Measurements from ENCODE around the gene SLC16A10. TPM values are rescaled to one million over a fixed set of nuclear protein-coding genes. Genes with fewer than 3 reads are reported as not detected.

The SLC16A10 gene
- polyA plus RNA-seq, 3 donors, result 0.05 to 0.15 TPM; not detected in 1

GRCh38 chr6:111277819-111278218 is 190.5 kb downstream of the SLC16A10 start:
- DNase-seq, result no peak
- no peak overlapping the region for H3K27ac ChIP-seq (ENCODE audit: low read depth in 1 of 2, low read length in 2 of 2)
- no peak overlapping the region for H3K4me2 ChIP-seq (replicated peaks; ENCODE audit: extremely low read depth, low read length, poor library complexity, severe bottlenecking)
- H3K9ac ChIP-seq (ENCODE audit: insufficient read depth, low read length, poor library complexity, severe bottlenecking), result no peak overlapping the region
- 100% methylated on average over 1 of the region's 1 CpG for WGBS (ENCODE audit: insufficient coverage)
- H3K27me3 ChIP-seq (ENCODE audit: control insufficient read depth in 2 of 2, insufficient read depth in 2 of 2, low read length in 2 of 2), result no peaks in the 10 kb centered on the region
- no peaks in the 10 kb centered on the region for H3K27me3 Mint-ChIP-seq (ENCODE audit: low read depth in 3 of 3)
- peaks cover 86 to 93% of the 10 kb centered on the region in 2 donors for H3K36me3 Mint-ChIP-seq
- no peaks in the 10 kb centered on the region for H4K20me1 ChIP-seq (ENCODE audit: insufficient read depth, low read length)
- H3K36me3 ChIP-seq (replicated peaks in 1 of 2; ENCODE audit: control insufficient read depth in 1 of 2, insufficient read depth in 2 of 2, low read length in 2 of 2), result peaks cover 66 to 92% of the 10 kb centered on the region in 2 donors
- no peak overlapping the region for H3K4me3 ChIP-seq (replicated peaks in 1 of 3; ENCODE audit: low read depth in 2 of 3, low read length in 3 of 3)
- no peaks in the 10 kb centered on the region for H3K79me2 ChIP-seq (ENCODE audit: insufficient read depth, low read length)
- H3K9me3 ChIP-seq (replicated peaks in 1 of 2; ENCODE audit: control insufficient read depth in 1 of 2, insufficient read depth in 1 of 2, low read length in 2 of 2), result peaks cover 18 to 21% of the 10 kb centered on the region in 2 donors
- intact Hi-C loops (cut with micrococcal nuclease), result no loop called here
- no peaks in the 10 kb centered on the region for H3K4me1 ChIP-seq (ENCODE audit: control insufficient read depth in 1 of 2, insufficient read depth in 2 of 2, low read length in 2 of 2)
- H3K9me3 Mint-ChIP-seq, result peaks cover 24 to 33% (median 30%) of the 10 kb centered on the region in 7 donors
- H2AFZ ChIP-seq (ENCODE audit: insufficient read depth, low read depth, low read length, poor library complexity, severe bottlenecking), result no peak overlapping the region
- H3K27ac Mint-ChIP-seq, result no peak overlapping the region
- H3K4me1 Mint-ChIP-seq, result peaks cover 1% of the 10 kb centered on the region
- TF ChIP-seq CTCF (IDR thresholded peaks at IDR 0.05), result no peak
- H3K4me3 Mint-ChIP-seq, result no peak overlapping the region

- H3K27ac ChIP-seq (ENCODE audit: low read depth in 1 of 2, low read length in 2 of 2), result no peak overlapping the region
- no peak for DNase-seq
- no peak for TF ChIP-seq CTCF (IDR thresholded peaks at IDR 0.05)
- peaks cover 19 to 25% (median 24%) of the 10 kb centered on the region in 7 donors for H3K9me3 Mint-ChIP-seq
- WGBS (ENCODE audit: insufficient coverage), result no CpG with 5 or more reads among the region's 2 CpGs
- H2AFZ ChIP-seq (ENCODE audit: insufficient read depth, low read depth, low read length, poor library complexity, severe bottlenecking), result no peak overlapping the region
- no peak overlapping the region for H3K9ac ChIP-seq (ENCODE audit: insufficient read depth, low read length, poor library complexity, severe bottlenecking)
- no peak overlapping the region for H3K4me2 ChIP-seq (replicated peaks; ENCODE audit: extremely low read depth, low read length, poor library complexity, severe bottlenecking)
- no peaks in the 10 kb centered on the region for H3K79me2 ChIP-seq (ENCODE audit: insufficient read depth, low read length)
- peaks cover 6% of the 10 kb centered on the region for H3K4me1 Mint-ChIP-seq
- intact Hi-C loops (cut with micrococcal nuclease), result no loop called here
- no peaks in the 10 kb centered on the region for H3K27me3 ChIP-seq (ENCODE audit: control insufficient read depth in 2 of 2, insufficient read depth in 2 of 2, low read length in 2 of 2)
- no peak overlapping the region for H3K27ac Mint-ChIP-seq
- H3K4me3 ChIP-seq (replicated peaks in 1 of 3; ENCODE audit: low read depth in 2 of 3, low read length in 3 of 3), result no peak overlapping the region
- H3K36me3 Mint-ChIP-seq, result peaks cover 82 to 91% of the 10 kb centered on the region in 2 donors
- H3K9me3 ChIP-seq (replicated peaks in 1 of 2; ENCODE audit: control insufficient read depth in 1 of 2, insufficient read depth in 1 of 2, low read length in 2 of 2), result peaks cover 14 to 15% of the 10 kb centered on the region in 2 donors
- no peak overlapping the region for H3K4me3 Mint-ChIP-seq
- H4K20me1 ChIP-seq (ENCODE audit: insufficient read depth, low read length), result no peaks in the 10 kb centered on the region
- peaks cover 61 to 84% of the 10 kb centered on the region in 2 donors for H3K36me3 ChIP-seq (replicated peaks in 1 of 2; ENCODE audit: control insufficient read depth in 1 of 2, insufficient read depth in 2 of 2, low read length in 2 of 2)
- H3K4me1 ChIP-seq (ENCODE audit: control insufficient read depth in 1 of 2, insufficient read depth in 2 of 2, low read length in 2 of 2), result peaks cover 3 to 5% of the 10 kb centered on the region in 2 donors
- no peaks in the 10 kb centered on the region for H3K27me3 Mint-ChIP-seq (ENCODE audit: low read depth in 3 of 3)
These were observed 191.4 kb downstream of the SLC16A10 start for GRCh38 chr6:111278731-111279130.

Data from CD14-positive monocyte (primary cell).